ENCODE data around the gene FAM237B. TPM values are rescaled to one million over a fixed set of nuclear protein-coding genes. Genes with fewer than 3 reads are reported as not detected.
A peak's percentile ranks its signal among the peaks of the same experiment; 100 is the strongest.

Gene FAM237B
- total and polyA plus RNA-seq, 2 of the 4 experiments (the other 2 are of a cell fraction), result not detected

DNA sequence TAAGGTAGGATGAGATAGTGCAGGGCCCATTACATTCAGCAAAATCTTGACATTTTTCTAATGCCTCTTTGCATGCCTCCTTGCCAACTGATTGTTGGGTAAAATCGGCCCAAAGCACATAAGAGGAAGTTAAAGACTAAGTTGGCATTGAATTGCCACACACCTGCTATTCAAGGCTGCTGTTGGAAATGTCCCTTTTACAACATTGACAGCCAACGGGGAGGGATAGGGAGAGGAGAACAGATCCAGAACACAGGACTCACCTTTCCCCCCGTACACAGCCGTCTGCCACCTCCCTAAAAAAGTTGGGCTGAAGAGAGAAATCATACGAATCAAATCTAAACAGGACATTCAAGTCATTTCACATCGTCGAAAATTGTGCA is 695 bp downstream of the FAM237B start:
- no peak overlapping the region for H2BK5ac ChIP-seq (ENCODE audit: low read depth, low read length, poor library complexity, severe bottlenecking)
- H2BK15ac ChIP-seq (ENCODE audit: low read depth, low read length), result no peak overlapping the region
- H3K9me1 ChIP-seq (ENCODE audit: insufficient read depth, low read length), result no peaks in the 10 kb centered on the region
- no peak overlapping the region for H3K4ac ChIP-seq (ENCODE audit: low read depth, low read length)
- no peak overlapping the region for H3K14ac ChIP-seq (replicated peaks; ENCODE audit: low read depth, low read length)
- H3K79me1 ChIP-seq (ENCODE audit: low read depth in 1 of 2, low read length in 2 of 2), result no peaks in the 10 kb centered on the region
- no peak overlapping the region for H3K4me3 ChIP-seq (ENCODE audit: insufficient read depth, low read depth, low read length)
- in situ Hi-C loops (cut with MboI; ENCODE audit: low sequenced_read_pairs), result loop anchor here (25.0 kb wide), 1 partner anchor 1533 kb away; the partner anchor contains the start of gene TEX47
- peaks cover 30% of the 10 kb centered on the region for H3K27me3 ChIP-seq (ENCODE audit: control insufficient read depth, insufficient read depth, low read length)
- no peak overlapping the region for H3K56ac ChIP-seq (ENCODE audit: extremely low read depth, insufficient read depth, low read length)
- no peaks in the 10 kb centered on the region for H3K9me3 ChIP-seq (ENCODE audit: control insufficient read depth, insufficient read depth, low read length)
- BruUV-seq (replicated peaks), result no TSS peak
- CTCF ChIA-PET, result no interaction called here
- dilution Hi-C loops (cut with HindIII; ENCODE audit: low sequenced_read_pairs, unreplicated experiment), result no loop called here
- no peak overlapping the region for H4K91ac ChIP-seq (ENCODE audit: insufficient read depth, low read depth, low read length)
- H3K4me2 ChIP-seq (ENCODE audit: low read depth, low read length), result peak overlapping the region; percentile 28; the same call in 1 of the 2 replicates
- no peak overlapping the region for H4K5ac ChIP-seq (ENCODE audit: low read depth, low read length)
- H4K20me1 ChIP-seq (ENCODE audit: insufficient read depth, low read length), result no peaks in the 10 kb centered on the region
- H3K27ac ChIP-seq (ENCODE audit: insufficient read depth, low read length), result no peak overlapping the region
- no peak overlapping the region for H2AK5ac ChIP-seq (ENCODE audit: low read depth, low read length)
- DNase-seq, result no peak
- TF ChIP-seq, protein P1, sequence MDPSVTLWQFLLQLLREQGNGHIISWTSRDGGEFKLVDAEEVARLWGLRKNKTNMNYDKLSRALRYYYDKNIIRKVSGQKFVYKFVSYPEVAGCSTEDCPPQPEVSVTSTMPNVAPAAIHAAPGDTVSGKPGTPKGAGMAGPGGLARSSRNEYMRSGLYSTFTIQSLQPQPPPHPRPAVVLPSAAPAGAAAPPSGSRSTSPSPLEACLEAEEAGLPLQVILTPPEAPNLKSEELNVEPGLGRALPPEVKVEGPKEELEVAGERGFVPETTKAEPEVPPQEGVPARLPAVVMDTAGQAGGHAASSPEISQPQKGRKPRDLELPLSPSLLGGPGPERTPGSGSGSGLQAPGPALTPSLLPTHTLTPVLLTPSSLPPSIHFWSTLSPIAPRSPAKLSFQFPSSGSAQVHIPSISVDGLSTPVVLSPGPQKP (IDR thresholded peaks at IDR 0.05; ENCODE audit: borderline replicate concordance, low read depth, low read length), result no peak
- TF ChIP-seq MAZ (IDR thresholded peaks at IDR 0.05; ENCODE audit: borderline replicate concordance, low read depth, low read length) (no peak), CHD1 (IDR thresholded peaks at IDR 0.05; ENCODE audit: low read depth, low read length) (no peak), FOS (IDR thresholded peaks at IDR 0.05; ENCODE audit: low read depth, low read length) (no peak), POLR2A (IDR thresholded peaks at IDR 0.05; ENCODE audit: low read depth, low read length) (no peak), RFX5 (IDR thresholded peaks at IDR 0.05; ENCODE audit: low read depth, low read length) (no peak), SMC3 (IDR thresholded peaks at IDR 0.05; ENCODE audit: low read depth, low read length) (no peak), CEBPB (IDR thresholded peaks at IDR 0.05; ENCODE audit: low read depth, low read length) (no peak), RCOR1 (IDR thresholded peaks at IDR 0.05; ENCODE audit: insufficient replicate concordance, low read length) (no peak), NFE2L2 (IDR thresholded peaks at IDR 0.05; ENCODE audit: low read depth, low read length) (no peak), MXI1 (IDR thresholded peaks at IDR 0.05; ENCODE audit: borderline replicate concordance, low read depth, low read length) (no peak), BHLHE40 (IDR thresholded peaks at IDR 0.05; ENCODE audit: low read depth, low read length) (no peak), RAD21 (IDR thresholded peaks at IDR 0.05; ENCODE audit: low read length) (no peak), MAFK (IDR thresholded peaks at IDR 0.05; ENCODE audit: low read depth, low read length) (no peak)
- TF ChIP-seq, protein P2, sequence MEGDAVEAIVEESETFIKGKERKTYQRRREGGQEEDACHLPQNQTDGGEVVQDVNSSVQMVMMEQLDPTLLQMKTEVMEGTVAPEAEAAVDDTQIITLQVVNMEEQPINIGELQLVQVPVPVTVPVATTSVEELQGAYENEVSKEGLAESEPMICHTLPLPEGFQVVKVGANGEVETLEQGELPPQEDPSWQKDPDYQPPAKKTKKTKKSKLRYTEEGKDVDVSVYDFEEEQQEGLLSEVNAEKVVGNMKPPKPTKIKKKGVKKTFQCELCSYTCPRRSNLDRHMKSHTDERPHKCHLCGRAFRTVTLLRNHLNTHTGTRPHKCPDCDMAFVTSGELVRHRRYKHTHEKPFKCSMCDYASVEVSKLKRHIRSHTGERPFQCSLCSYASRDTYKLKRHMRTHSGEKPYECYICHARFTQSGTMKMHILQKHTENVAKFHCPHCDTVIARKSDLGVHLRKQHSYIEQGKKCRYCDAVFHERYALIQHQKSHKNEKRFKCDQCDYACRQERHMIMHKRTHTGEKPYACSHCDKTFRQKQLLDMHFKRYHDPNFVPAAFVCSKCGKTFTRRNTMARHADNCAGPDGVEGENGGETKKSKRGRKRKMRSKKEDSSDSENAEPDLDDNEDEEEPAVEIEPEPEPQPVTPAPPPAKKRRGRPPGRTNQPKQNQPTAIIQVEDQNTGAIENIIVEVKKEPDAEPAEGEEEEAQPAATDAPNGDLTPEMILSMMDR (conservative IDR thresholded peaks at IDR 0.05; ENCODE audit: low read depth, low read length), result no peak
- TF ChIP-seq, protein P3, sequence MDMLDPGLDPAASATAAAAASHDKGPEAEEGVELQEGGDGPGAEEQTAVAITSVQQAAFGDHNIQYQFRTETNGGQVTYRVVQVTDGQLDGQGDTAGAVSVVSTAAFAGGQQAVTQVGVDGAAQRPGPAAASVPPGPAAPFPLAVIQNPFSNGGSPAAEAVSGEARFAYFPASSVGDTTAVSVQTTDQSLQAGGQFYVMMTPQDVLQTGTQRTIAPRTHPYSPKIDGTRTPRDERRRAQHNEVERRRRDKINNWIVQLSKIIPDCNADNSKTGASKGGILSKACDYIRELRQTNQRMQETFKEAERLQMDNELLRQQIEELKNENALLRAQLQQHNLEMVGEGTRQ (IDR thresholded peaks at IDR 0.05; ENCODE audit: low read depth, low read length), result no peak
- ATAC-seq (ENCODE audit: low read depth), result no peak
- no peaks in the 10 kb centered on the region for H3K4me1 ChIP-seq (ENCODE audit: control insufficient read depth, insufficient read depth, low read length)
- WGBS, 2 experiments (ENCODE audit: extremely low coverage in 2 of 2, insufficient read length in 1 of 2), result no CpG with 5 or more reads among the region's 7 CpGs
- H2BK120ac ChIP-seq (ENCODE audit: low read depth, low read length), result no peak overlapping the region
- H2AK9ac ChIP-seq (replicated peaks; ENCODE audit: low read depth, low read length, poor library complexity), result no peak overlapping the region
- H3K36me3 ChIP-seq (ENCODE audit: control insufficient read depth, insufficient read depth, low read length), result no peaks in the 10 kb centered on the region
- POLR2A ChIA-PET (ENCODE audit: unreplicated experiment), result no interaction called here
- H2AFZ ChIP-seq (replicated peaks; ENCODE audit: low read length, poor library complexity), result no peak overlapping the region
- no peak overlapping the region for H3K23ac ChIP-seq (ENCODE audit: low read depth, low read length)
- intact Hi-C loops (cut with micrococcal nuclease), result no loop called here
- no peak overlapping the region for H3K9ac ChIP-seq (ENCODE audit: low read depth, low read length)
- no peak overlapping the region for H2BK20ac ChIP-seq (ENCODE audit: low read depth, low read length)
- H4K8ac ChIP-seq (ENCODE audit: low read depth in 2 of 2, low read length in 2 of 2), result no peak overlapping the region
- H3K18ac ChIP-seq (ENCODE audit: low read depth, low read length), result no peak overlapping the region
